WERI-Rb-1 (cell line): Measurements from ENCODE around the gene CGB1.
"Not testable (repeated sequence)": the region's sequence is repeated elsewhere in the genome, so short reads cannot be mapped to it uniquely, and the experiment has no call there.

ENCODE experiments used
- DNase-seq: peaks from one replicate; pipeline ENCODE4 v3.0.0-alpha.2; 2020
- H3K27ac ChIP-seq: fragments of 250-450 bp; sonication (Bioruptor Pico); 2 replicates; pipeline ENCODE4 v1.5.1; 2020; ENCODE audit warnings: mild to moderate bottlenecking, moderate library complexity
- H3K27me3 ChIP-seq: fragments of 250-450 bp; sonication (Bioruptor Pico); 2 replicates; pipeline ENCODE4 v1.5.1; 2021; ENCODE audit warnings: mild to moderate bottlenecking, low read depth, moderate library complexity; ENCODE audit not compliant: insufficient read depth, severe bottlenecking
- H3K36me3 ChIP-seq: fragments of 250-450 bp; sonication (Bioruptor Pico); 2 replicates; pipeline ENCODE4 v1.5.1; 2020; ENCODE audit warnings: mild to moderate bottlenecking, moderate library complexity
- H3K4me3 ChIP-seq: 2 replicates; pipeline ENCODE4 v1.5.1; 2011; ENCODE audit warnings: low read depth, mild to moderate bottlenecking, control low read depth, low read length
- H3K9me3 ChIP-seq: fragments of 250-450 bp; sonication (Bioruptor Pico); 2 replicates; pipeline ENCODE4 v1.5.1; 2021; ENCODE audit warnings: mild to moderate bottlenecking, moderate library complexity; ENCODE audit not compliant: severe bottlenecking
- CTCF ChIP-seq: IDR thresholded peaks from 2 replicates; pipeline ENCODE4 v1.5.1; 2011; ENCODE audit warnings: low read depth, mild to moderate bottlenecking, control low read depth, inconsistent platforms, low read length

The CGB1 gene

DNA sequence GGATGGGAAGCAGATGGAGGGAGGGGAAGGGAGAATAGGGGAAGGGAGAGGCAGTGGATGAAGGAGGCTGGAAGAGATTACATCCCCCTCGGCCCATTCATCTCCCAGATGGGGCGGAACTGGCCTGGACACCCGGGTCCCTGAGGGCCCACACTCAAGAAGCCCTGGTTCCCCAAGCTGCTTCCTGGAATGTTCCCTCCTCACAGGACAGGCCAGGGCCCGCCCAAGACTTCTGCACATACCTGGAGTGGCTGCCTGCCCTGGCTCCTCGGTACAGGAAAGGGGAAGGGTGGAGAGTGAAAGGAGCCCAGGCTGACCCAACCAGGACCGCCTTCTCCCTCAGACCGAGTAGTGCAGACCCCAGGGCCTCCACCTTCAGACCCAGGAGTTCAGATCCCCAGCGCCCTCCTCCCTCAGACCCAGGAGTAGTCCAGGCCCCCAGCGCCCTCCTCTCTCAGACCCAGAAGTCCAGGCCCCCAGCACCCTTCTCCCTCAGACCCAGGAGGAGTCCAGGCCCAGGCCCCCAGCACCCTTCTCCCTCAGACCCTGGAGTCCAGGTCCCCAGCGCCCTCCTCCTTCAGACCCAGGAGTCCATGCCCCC lies 27.4 kb upstream of the CGB1 start:
- no peak for TF ChIP-seq CTCF
- Histone ChIP-seq H3K9me3 (no peaks in the 10 kb centered on the region), H3K36me3 (no peaks in the 10 kb centered on the region), H3K4me3 (peak overlapping the region; percentile 43; the same call in 1 of the 2 replicates), H3K27ac (no peak overlapping the region), H3K27me3 (no peaks in the 10 kb centered on the region)
- DNase-seq = no peak

- Histone ChIP-seq H3K4me3 (no peak overlapping the region), H3K27me3 (no peaks in the 10 kb centered on the region), H3K9me3 (no peaks in the 10 kb centered on the region), H3K27ac (no peak overlapping the region), H3K36me3 (no peaks in the 10 kb centered on the region)
- TF ChIP-seq CTCF = no peak
- DNase-seq = no peak
These were observed 24.8 kb upstream of the CGB1 start for GRCh38 chr19:49061445-49061844.

- no peaks in the 10 kb centered on the region for H3K9me3 ChIP-seq
- no peak for TF ChIP-seq CTCF
- H3K4me3 ChIP-seq = no peak overlapping the region
- DNase-seq = no peak
- H3K27ac ChIP-seq = no peak overlapping the region
- H3K27me3 ChIP-seq = no peaks in the 10 kb centered on the region
- H3K36me3 ChIP-seq = no peaks in the 10 kb centered on the region
These were observed 24.3 kb upstream of the CGB1 start for GRCh38 chr19:49061000-49061399.

DNA sequence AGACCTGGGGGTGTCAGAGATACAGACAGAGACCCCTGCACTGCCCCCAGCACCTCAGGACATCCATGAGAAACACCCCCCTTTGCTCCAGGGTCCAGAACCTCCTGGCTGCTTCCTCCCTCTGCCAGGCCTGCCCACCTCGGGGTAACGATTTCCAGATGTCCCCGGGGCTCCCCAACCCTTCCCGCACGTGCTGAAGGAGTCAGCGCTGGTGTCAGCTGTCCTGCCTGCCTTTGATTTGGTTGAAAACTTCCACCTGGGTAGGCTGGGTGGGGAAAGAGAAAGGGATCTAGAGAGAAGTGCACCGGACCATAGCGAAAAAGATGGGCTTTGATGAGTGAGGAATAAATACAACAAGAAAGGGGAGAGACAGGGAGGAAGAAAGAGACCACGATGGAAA lies 22.4 kb upstream of the CGB1 start:
- Histone ChIP-seq H3K27me3 (no peaks in the 10 kb centered on the region), H3K27ac (no peak overlapping the region), H3K4me3 (no peak overlapping the region), H3K36me3 (no peaks in the 10 kb centered on the region), H3K9me3 (no peaks in the 10 kb centered on the region)
- DNase-seq = no peak
- no peak for TF ChIP-seq CTCF

GRCh38 chr19:49058562-49058961 lies 21.9 kb upstream of the CGB1 start:
- Histone ChIP-seq H3K36me3 (no peaks in the 10 kb centered on the region), H3K27me3 (no peaks in the 10 kb centered on the region), H3K4me3 (no peak overlapping the region), H3K9me3 (no peaks in the 10 kb centered on the region), H3K27ac (no peak overlapping the region)
- TF ChIP-seq CTCF = no peak
- peak; percentile 56 for DNase-seq

DNA sequence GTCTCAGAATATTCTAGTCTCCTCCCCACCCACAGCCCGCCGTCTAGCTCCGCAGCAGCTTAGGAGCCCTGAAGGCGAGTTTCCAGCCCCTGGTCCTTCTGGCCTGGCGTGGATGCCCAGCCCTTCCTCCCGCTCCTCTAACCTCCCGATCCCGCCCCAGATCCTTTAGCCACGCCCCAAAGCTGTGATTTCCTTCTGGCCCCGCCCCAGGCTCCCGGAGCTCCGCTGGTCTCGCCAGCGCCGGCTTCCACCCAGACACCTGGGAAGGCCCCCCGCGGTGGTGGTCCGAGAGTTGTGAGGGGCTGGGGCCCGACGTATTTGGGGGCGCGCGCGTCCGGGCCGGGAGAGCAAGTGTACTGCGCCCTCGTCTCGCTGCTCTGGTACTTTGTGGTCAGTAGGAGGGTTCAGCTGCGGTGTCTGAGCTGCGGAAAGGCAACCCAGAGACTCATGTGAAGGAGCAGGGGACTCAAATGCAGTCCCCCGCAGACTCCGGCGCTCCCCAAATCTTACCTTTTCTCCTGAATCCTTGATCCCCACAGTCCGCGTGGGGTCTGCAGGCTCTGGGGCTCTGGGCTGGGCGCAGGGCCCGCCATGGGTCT lies 21.0 kb upstream of the CGB1 start, which contains the start of gene CGB7:
TSS of gene CGB7 (minus strand) at position 114 of the 599 bp plus-strand sequence. CDS start 2,374 bp downstream, outside the sequence.
- DNase-seq = no peak
- Histone ChIP-seq H3K27me3 (no peaks in the 10 kb centered on the region), H3K4me3 (peak within 1 kb of the TSS; percentile 52), H3K9me3 (no peaks in the 10 kb centered on the region), H3K36me3 (no peaks in the 10 kb centered on the region), H3K27ac (no peak within 1 kb of the TSS)
- TF ChIP-seq CTCF = no peak

DNA sequence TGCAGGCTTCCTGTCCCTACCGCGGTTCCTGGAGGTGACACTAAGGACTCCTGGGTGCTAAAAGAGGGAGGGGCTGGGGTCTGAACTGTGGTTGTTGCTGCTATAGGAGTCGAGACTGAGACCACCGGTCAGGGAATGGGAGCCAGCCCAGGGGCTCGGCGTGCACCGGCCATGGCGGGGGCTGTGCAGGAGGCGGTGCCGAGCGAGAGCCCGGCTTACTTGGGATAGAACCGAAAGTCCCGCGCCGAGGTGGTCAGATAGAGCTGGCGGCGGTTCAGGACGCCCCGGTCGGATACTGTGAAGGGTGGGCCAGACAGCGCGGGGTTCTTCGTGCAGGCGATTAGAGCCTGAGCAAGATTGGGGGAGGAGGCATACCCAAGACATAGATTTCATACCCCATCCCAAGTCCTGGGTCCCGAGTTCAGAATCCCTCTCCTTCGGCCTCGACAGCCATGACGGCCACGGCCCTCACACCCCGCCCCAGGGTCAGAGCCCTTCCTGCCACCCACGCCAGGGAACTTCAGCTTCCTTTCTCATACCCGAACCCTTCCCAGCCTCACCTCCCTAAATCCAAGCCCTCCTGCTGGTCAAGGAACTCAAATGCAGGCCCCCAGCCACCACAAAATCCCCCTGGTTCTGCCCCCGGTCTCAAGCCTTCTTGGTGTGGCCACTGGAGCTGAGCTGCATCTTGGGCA lies 20.4 kb upstream of the CGB1 start:
- not testable (repeated sequence) for H3K36me3 ChIP-seq, H3K27ac ChIP-seq, H3K27me3 ChIP-seq, H3K9me3 ChIP-seq, DNase-seq
- H3K4me3 ChIP-seq = peak overlapping the region; percentile 52
